ENCODE data around the gene C11orf97. TPM values are rescaled to one million over a fixed set of nuclear protein-coding genes. Genes with fewer than 3 reads are reported as not detected.
"Not testable (repeated sequence)": the region's sequence is repeated elsewhere in the genome, so short reads cannot be mapped to it uniquely, and the experiment has no call there.

C11orf97 gene
- total RNA-seq, 4 donors from 2014 or later: not detected

GRCh38 chr11:94563848-94564467 is 51.7 kb downstream of the C11orf97 start:
- no peak overlapping the region for H3K4me3 ChIP-seq (ENCODE audit: low read depth, poor library complexity, severe bottlenecking)
- intact Hi-C loops (cut with DNase I; ENCODE audit: low total_unique reads): no loop called here
- WGBS, 2 donors: 60 to 61% methylated on average over 8 of the region's 8 CpGs
- DNase-seq (ENCODE audit: low spot score in 2 of 2): no peak
- no peak for TF ChIP-seq POLR2A (IDR thresholded peaks at IDR 0.05)
- no peak for TF ChIP-seq CTCF (IDR thresholded peaks at IDR 0.05)

DNA sequence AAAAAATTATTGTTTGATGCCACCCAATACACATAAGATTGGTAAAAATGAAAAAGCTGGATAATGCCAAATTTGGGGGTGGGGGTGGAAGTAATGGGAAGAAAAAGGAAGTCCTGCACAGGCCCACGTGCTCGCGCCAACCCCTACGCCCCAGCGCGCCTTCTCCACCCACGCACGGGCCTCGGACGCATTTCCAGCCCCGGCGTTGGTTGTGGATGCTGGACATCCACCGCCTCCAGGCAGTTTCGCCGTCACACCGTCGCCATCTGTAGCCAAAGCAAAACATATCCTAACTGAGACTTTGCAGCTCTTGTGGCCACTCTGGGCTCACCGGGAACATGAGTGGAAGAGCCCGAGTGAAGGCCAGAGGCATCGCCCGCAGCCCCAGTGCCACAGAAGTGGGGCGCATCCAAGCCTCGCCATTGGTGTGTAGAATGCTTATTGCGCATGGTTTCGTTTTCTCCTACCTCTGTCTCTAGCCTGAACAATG is 55.0 kb downstream of the C11orf97 start, which contains the start of gene PIWIL4:
TSS of gene PIWIL4 (plus strand) at position 188 of the 490 bp plus-strand sequence. CDS start at position 339, 151 bp downstream.
- 97 to 98% methylated on average over 25 of the region's 25 CpGs for WGBS, 2 donors
- TF ChIP-seq CTCF (IDR thresholded peaks at IDR 0.05) (no peak), POLR2A (IDR thresholded peaks at IDR 0.05) (no peak)
- DNase-seq (ENCODE audit: low spot score in 2 of 2): no peak
- no peak within 1 kb of the TSS for H3K4me3 ChIP-seq (ENCODE audit: low read depth, poor library complexity, severe bottlenecking)
- intact Hi-C loops (cut with DNase I; ENCODE audit: low total_unique reads): no loop called here

GRCh38 chr11:94568200-94568599 is 55.9 kb downstream of the C11orf97 start:
- WGBS, 2 donors: 96 to 97% methylated on average over 5 of the region's 5 CpGs
- intact Hi-C loops (cut with DNase I; ENCODE audit: low total_unique reads): no loop called here
- TF ChIP-seq CTCF (IDR thresholded peaks at IDR 0.05) (no peak), POLR2A (IDR thresholded peaks at IDR 0.05) (no peak)
- H3K4me3 ChIP-seq (ENCODE audit: low read depth, poor library complexity, severe bottlenecking): no peak overlapping the region
- no peak for DNase-seq (ENCODE audit: low spot score in 2 of 2)

DNA sequence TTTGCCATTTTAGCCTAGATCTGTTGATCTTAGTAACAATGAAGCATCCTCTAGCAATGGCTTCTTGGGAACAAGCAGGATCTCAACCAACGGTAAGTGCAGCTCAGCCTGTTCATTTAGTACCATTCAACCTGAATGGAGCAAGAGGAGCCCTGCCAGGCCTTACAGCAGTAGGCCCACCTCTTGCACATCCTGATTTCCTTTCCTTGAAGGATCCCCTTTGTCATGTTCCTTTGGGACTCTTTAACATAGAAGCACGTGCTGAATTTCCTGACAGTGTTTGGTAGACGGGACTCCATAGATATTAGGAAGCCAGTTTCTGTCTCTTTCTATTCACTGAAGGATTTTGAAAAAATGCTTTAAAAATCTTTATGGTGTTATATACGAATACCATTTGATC is 56.5 kb downstream of the C11orf97 start:
- DNase-seq (ENCODE audit: low spot score in 2 of 2): no peak
- intact Hi-C loops (cut with DNase I; ENCODE audit: low total_unique reads): no loop called here
- TF ChIP-seq POLR2A (IDR thresholded peaks at IDR 0.05) (no peak), CTCF (IDR thresholded peaks at IDR 0.05) (no peak)
- 89 to 94% methylated on average over 4 of the region's 4 CpGs for WGBS, 2 donors
- no peak overlapping the region for H3K4me3 ChIP-seq (ENCODE audit: low read depth, poor library complexity, severe bottlenecking)

GRCh38 chr11:94572975-94573374 is 60.7 kb downstream of the C11orf97 start:
- intact Hi-C loops (cut with DNase I; ENCODE audit: low total_unique reads); DNase-seq (ENCODE audit: low spot score in 2 of 2); H3K4me3 ChIP-seq (ENCODE audit: low read depth, poor library complexity, severe bottlenecking): not testable (repeated sequence)
- WGBS, 2 donors: 51 to 84% methylated on average over 2 of the region's 2 CpGs

- intact Hi-C loops (cut with DNase I; ENCODE audit: low total_unique reads): no loop called here
- no peak overlapping the region for H3K4me3 ChIP-seq (ENCODE audit: low read depth, poor library complexity, severe bottlenecking)
- DNase-seq (ENCODE audit: low spot score in 2 of 2): peak in 1 of 2 donors; percentile 30
- 66 to 68% methylated on average over 13 of the region's 13 CpGs for WGBS, 2 donors
- no peak for TF ChIP-seq CTCF (IDR thresholded peaks at IDR 0.05)
- no peak for TF ChIP-seq POLR2A (IDR thresholded peaks at IDR 0.05)
These were observed 62.1 kb downstream of the C11orf97 start for GRCh38 chr11:94574193-94574961.

Measured in lower leg skin (tissue), 4 donors.